HepG2 (cell line): ENCODE measurements around the gene MXRA7. TPM values are rescaled to one million over a fixed set of nuclear protein-coding genes. Genes with fewer than 3 reads are reported as not detected.

ENCODE experiments used
- HNRNPL ChIP-seq: fragments of 200-400 bp; formaldehyde crosslinking; IDR thresholded peaks from 2 replicates; pipeline ENCODE4 v1.6.1; 2017; ENCODE audit warnings: mild to moderate bottlenecking, low read depth, low read length
- JDP2 ChIP-seq: sonication (generic); formaldehyde crosslinking; IDR thresholded peaks from 2 replicates; pipeline ENCODE4 v1.8.1; 2022; ENCODE audit warnings: missing genetic modification reagents, borderline replicate concordance
- MIER2 ChIP-seq: IDR thresholded peaks from 2 replicates; pipeline ENCODE4 v1.6.1; 2016; ENCODE audit warnings: missing biosample characterization, missing genetic modification reagents
- ZBTB21 ChIP-seq: sonication (generic); formaldehyde crosslinking; IDR thresholded peaks from 2 replicates; pipeline ENCODE4 v1.4.0; 2020; ENCODE audit warnings: missing genetic modification reagents
- ZNF329 ChIP-seq: sonication (generic); formaldehyde crosslinking; IDR thresholded peaks from 2 replicates; pipeline ENCODE4 v1.9.0; 2021; ENCODE audit warnings: low read depth, mild to moderate bottlenecking, missing genetic modification reagents
- ZNF441 ChIP-seq: sonication (generic); formaldehyde crosslinking; IDR thresholded peaks from 2 replicates; pipeline ENCODE4 v1.7.0; 2021; ENCODE audit warnings: missing genetic modification reagents, borderline replicate concordance
- ZNF674 ChIP-seq: sonication (generic); formaldehyde crosslinking; IDR thresholded peaks from 2 replicates; pipeline ENCODE4 v1.5.0; 2020; ENCODE audit warnings: low read depth, mild to moderate bottlenecking, missing genetic modification reagents
- ZZZ3 ChIP-seq: sonication (generic); formaldehyde crosslinking; IDR thresholded peaks from 2 replicates; pipeline ENCODE4 v1.4.0; 2020; ENCODE audit warnings: missing genetic modification reagents, mild to moderate bottlenecking, borderline replicate concordance
- polyA plus RNA-seq, 8 experiments: library from polyadenylated mRNA; depleted of rRNA in 3 of 8; stranded (reverse) in 7 of 8; unstranded in 1 of 8; fragments of >200 nt; fragmentation: Illumina TruSeq in 4 of 8; extraction: Trizol in 4 of 8; gene quantifications; 2 replicates each; pipeline versions ENCODE4 v1.2.1 to v1.2.3, GENCODE V29; 2011 to 2016; ENCODE audit warnings: low read depth in 4 of 8, missing spikeins in 1 of 8, mixed read lengths in 1 of 8; ENCODE audit not compliant: insufficient read depth in 1 of 8
- total RNA-seq, 5 experiments: library from RNA; depleted of rRNA; stranded (reverse); fragments of >200 nt; fragmentation: Illumina TruSeq; extraction: Trizol; gene quantifications; 2 replicates each; pipeline ENCODE4 v1.2.3, GENCODE V29; 2016; ENCODE audit warnings: low read depth in 1 of 5
- TF ChIP-seq, protein P1 (sequence below): sonication (generic); formaldehyde crosslinking; IDR thresholded peaks from 2 replicates; pipeline ENCODE4 v1.9.0; 2021; ENCODE audit warnings: missing genetic modification reagents, borderline replicate concordance
- TF ChIP-seq, protein P2 (sequence below): sonication (generic); formaldehyde crosslinking; conservative IDR thresholded peaks from 2 replicates; pipeline ENCODE4 v1.4.0; 2020; ENCODE audit warnings: mild to moderate bottlenecking, missing genetic modification reagents, moderate library complexity
- TF ChIP-seq, protein P3 (sequence below): sonication (generic); formaldehyde crosslinking; IDR thresholded peaks from 2 replicates; pipeline ENCODE4 v1.4.0; 2020; ENCODE audit warnings: missing genetic modification reagents
- TF ChIP-seq, protein P4 (sequence below): sonication (generic); formaldehyde crosslinking; IDR thresholded peaks from 2 replicates; pipeline ENCODE4 v1.4.0; 2020; ENCODE audit warnings: mild to moderate bottlenecking, missing genetic modification reagents

The MXRA7 gene
- total and polyA plus RNA-seq, 2 of the 13 experiments (the other 11 are each of a cell fraction or from before 2014, with no cell fraction given) = 44.8 to 112 TPM

DNA sequence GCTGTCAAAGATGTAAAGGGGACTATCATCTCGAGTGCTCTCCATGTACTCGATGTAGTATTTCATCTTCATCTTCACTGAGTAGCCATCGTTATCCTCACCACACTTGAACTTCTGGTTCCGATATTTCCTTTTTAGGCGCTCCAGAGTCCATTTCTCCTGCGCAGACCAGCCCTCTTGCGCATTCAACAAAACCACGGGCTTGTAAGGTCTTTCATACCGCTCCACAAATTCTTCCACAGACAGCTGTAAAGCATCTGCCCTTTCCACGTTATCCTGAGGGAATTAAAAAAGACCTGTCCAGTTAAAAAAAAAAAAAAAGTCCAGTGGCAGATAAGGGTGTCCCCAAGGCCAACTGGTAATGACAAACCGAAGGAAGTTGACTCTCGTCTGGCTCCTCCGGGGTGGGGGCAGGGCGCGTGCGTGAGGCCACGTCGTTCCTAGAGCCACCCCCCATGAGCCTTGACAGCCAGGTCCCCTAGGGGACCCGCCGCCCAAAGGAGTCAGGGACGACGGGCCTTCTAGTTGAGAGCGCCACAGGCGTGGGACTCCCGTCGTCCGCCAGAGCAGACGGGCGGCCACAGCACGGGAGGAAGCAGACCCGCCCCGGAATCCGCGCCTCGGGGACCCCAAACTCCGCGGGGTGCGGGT, 14.9 kb upstream of the MXRA7 start (continued):
- TF ChIP-seq, protein P1, sequence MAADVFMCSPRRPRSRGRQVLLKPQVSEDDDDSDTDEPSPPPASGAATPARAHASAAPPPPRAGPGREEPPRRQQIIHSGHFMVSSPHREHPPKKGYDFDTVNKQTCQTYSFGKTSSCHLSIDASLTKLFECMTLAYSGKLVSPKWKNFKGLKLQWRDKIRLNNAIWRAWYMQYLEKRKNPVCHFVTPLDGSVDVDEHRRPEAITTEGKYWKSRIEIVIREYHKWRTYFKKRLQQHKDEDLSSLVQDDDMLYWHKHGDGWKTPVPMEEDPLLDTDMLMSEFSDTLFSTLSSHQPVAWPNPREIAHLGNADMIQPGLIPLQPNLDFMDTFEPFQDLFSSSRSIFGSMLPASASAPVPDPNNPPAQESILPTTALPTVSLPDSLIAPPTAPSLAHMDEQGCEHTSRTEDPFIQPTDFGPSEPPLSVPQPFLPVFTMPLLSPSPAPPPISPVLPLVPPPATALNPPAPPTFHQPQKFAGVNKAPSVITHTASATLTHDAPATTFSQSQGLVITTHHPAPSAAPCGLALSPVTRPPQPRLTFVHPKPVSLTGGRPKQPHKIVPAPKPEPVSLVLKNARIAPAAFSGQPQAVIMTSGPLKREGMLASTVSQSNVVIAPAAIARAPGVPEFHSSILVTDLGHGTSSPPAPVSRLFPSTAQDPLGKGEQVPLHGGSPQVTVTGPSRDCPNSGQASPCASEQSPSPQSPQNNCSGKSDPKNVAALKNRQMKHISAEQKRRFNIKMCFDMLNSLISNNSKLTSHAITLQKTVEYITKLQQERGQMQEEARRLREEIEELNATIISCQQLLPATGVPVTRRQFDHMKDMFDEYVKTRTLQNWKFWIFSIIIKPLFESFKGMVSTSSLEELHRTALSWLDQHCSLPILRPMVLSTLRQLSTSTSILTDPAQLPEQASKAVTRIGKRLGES (CRISPR knock-in tag) = no peak
- TF ChIP-seq ZNF674 (CRISPR knock-in tag) (no peak), HNRNPL (no peak), JDP2 (CRISPR knock-in tag) (no peak), ZNF441 (CRISPR knock-in tag) (no peak), ZNF329 (CRISPR knock-in tag) (no peak), ZBTB21 (CRISPR knock-in tag) (no peak), ZZZ3 (CRISPR knock-in tag) (no peak), MIER2 (CRISPR knock-in tag) (no peak)
- TF ChIP-seq, protein P2, sequence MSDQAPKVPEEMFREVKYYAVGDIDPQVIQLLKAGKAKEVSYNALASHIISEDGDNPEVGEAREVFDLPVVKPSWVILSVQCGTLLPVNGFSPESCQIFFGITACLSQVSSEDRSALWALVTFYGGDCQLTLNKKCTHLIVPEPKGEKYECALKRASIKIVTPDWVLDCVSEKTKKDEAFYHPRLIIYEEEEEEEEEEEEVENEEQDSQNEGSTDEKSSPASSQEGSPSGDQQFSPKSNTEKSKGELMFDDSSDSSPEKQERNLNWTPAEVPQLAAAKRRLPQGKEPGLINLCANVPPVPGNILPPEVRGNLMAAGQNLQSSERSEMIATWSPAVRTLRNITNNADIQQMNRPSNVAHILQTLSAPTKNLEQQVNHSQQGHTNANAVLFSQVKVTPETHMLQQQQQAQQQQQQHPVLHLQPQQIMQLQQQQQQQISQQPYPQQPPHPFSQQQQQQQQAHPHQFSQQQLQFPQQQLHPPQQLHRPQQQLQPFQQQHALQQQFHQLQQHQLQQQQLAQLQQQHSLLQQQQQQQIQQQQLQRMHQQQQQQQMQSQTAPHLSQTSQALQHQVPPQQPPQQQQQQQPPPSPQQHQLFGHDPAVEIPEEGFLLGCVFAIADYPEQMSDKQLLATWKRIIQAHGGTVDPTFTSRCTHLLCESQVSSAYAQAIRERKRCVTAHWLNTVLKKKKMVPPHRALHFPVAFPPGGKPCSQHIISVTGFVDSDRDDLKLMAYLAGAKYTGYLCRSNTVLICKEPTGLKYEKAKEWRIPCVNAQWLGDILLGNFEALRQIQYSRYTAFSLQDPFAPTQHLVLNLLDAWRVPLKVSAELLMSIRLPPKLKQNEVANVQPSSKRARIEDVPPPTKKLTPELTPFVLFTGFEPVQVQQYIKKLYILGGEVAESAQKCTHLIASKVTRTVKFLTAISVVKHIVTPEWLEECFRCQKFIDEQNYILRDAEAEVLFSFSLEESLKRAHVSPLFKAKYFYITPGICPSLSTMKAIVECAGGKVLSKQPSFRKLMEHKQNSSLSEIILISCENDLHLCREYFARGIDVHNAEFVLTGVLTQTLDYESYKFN (CRISPR knock-in tag) = peak; percentile 55
- TF ChIP-seq, protein P3, sequence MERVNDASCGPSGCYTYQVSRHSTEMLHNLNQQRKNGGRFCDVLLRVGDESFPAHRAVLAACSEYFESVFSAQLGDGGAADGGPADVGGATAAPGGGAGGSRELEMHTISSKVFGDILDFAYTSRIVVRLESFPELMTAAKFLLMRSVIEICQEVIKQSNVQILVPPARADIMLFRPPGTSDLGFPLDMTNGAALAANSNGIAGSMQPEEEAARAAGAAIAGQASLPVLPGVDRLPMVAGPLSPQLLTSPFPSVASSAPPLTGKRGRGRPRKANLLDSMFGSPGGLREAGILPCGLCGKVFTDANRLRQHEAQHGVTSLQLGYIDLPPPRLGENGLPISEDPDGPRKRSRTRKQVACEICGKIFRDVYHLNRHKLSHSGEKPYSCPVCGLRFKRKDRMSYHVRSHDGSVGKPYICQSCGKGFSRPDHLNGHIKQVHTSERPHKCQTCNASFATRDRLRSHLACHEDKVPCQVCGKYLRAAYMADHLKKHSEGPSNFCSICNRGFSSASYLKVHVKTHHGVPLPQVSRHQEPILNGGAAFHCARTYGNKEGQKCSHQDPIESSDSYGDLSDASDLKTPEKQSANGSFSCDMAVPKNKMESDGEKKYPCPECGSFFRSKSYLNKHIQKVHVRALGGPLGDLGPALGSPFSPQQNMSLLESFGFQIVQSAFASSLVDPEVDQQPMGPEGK = peak; percentile 90
- TF ChIP-seq, protein P4, sequence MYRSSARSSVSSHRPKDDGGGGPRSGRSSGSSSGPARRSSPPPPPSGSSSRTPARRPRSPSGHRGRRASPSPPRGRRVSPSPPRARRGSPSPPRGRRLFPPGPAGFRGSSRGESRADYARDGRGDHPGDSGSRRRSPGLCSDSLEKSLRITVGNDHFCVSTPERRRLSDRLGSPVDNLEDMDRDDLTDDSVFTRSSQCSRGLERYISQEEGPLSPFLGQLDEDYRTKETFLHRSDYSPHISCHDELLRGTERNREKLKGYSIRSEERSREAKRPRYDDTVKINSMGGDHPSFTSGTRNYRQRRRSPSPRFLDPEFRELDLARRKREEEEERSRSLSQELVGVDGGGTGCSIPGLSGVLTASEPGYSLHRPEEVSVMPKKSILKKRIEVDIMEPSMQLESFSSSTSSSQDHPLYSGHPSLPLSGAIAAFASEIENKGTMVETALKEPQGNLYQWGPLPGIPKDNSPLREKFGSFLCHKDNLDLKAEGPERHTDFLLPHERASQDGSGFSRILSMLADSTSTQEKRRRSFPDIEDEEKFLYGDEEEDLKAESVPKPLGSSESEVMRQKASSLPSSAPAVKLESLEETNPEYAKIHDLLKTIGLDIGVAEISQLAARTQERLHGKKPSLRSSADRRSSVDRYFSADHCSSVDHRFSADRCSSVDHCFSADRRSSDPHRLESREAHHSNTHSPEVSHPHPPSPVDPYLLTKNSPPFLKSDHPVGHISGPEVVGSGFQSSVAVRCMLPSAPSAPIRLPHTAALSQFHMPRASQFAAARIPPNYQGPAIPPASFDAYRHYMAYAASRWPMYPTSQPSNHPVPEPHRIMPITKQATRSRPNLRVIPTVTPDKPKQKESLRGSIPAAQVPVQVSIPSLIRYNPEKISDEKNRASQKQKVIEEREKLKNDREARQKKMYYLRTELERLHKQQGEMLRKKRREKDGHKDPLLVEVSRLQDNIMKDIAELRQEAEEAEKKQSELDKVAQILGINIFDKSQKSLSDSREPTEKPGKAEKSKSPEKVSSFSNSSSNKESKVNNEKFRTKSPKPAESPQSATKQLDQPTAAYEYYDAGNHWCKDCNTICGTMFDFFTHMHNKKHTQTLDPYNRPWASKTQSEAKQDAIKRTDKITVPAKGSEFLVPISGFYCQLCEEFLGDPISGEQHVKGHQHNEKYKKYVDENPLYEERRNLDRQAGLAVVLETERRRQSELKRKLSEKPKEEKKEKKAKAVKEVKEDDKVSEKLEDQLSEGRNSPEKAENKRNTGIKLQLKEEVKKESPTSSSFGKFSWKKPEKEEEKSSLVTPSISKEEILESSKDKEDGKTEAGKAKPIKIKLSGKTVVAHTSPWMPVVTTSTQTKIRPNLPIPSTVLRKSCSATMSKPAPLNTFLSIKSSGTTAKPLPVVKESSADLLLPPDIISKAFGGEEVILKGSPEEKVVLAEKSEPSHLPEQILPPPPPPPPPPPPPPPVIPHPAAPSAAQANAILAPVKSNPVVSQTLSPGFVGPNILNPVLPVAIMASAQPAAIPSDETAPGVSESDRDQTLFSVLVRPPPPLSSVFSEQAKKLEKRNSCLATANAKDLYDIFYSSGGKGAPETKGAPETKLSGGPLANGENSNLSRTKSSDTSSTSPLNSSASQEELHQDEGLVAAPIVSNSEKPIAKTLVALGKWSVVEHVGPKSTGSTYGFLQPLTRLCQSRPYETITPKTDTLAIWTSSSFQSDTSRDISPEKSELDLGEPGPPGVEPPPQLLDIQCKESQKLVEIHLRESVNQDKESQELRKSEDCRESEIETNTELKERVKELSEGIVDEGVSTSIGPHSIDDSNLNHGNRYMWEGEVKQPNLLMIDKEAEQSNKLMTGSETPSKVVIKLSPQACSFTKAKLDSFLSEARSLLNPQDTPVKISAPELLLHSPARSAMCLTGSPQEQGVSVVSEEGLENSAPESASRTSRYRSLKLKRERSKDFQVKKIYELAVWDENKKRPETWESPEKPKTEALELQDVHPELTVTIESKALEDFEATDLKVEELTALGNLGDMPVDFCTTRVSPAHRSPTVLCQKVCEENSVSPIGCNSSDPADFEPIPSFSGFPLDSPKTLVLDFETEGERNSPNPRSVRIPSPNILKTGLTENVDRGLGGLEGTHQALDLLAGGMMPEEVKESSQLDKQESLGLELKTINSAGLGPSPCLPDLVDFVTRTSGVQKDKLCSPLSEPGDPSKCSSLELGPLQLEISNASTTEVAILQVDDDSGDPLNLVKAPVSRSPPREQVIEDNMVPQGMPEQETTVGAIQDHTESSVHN (CRISPR knock-in tag) = no peak
